Cardiac fibroblast (primary cell): ENCODE data around the gene TECTA.

Experiments used
- DNase-seq, 2 donors: peaks; one replicate each; pipeline versions ENCODE4 v3.0.0 to v3.0.0-alpha.2; 2010; ENCODE audit warnings: low read depth in 2 of 2
- H3K4me3 ChIP-seq, 2 donors: replicated peaks in 1 of 2; 1 replicate in 1 of 2; 2 replicates in 1 of 2; pipeline ENCODE4 v1.5.1; 2011; ENCODE audit warnings: low read depth in 2 of 2, low read length in 2 of 2, mild to moderate bottlenecking in 2 of 2, moderate library complexity in 1 of 2
- CTCF ChIP-seq: IDR thresholded peaks from one replicate; pipeline ENCODE4 v1.5.1; 2011; ENCODE audit warnings: low read depth, mild to moderate bottlenecking, low read length, inconsistent platforms

The TECTA gene

GRCh38 chr11:121104312-121104762 is 3.3 kb downstream of the TECTA start:
- H3K4me3 ChIP-seq: no peak overlapping the region
- TF ChIP-seq CTCF: peak; percentile 24
- DNase-seq: no peak

GRCh38 chr11:121105063-121105480 is 4.0 kb downstream of the TECTA start:
- peak in 1 of 2 donors; percentile 75 for DNase-seq
- H3K4me3 ChIP-seq: no peak overlapping the region
- TF ChIP-seq CTCF: no peak

GRCh38 chr11:121105481-121106195 is 4.6 kb downstream of the TECTA start:
- no peak for TF ChIP-seq CTCF
- H3K4me3 ChIP-seq: no peak overlapping the region
- no peak for DNase-seq

GRCh38 chr11:121106812-121107211 is 5.8 kb downstream of the TECTA start:
- no peak for DNase-seq
- no peak overlapping the region for H3K4me3 ChIP-seq
- TF ChIP-seq CTCF: no peak

- no peak for DNase-seq
- no peak for TF ChIP-seq CTCF
- H3K4me3 ChIP-seq: no peak overlapping the region
Observed at GRCh38 chr11:121108413-121108812, 7.4 kb downstream of the TECTA start.

GRCh38 chr11:121109471-121109870 is 8.4 kb downstream of the TECTA start:
- no peak for DNase-seq
- no peak for TF ChIP-seq CTCF
- no peak overlapping the region for H3K4me3 ChIP-seq
